Ovary (tissue), 3 donors: Measurements from ENCODE around the gene LILRA1.
"Not testable (repeated sequence)": the region's sequence is repeated elsewhere in the genome, so short reads cannot be mapped to it uniquely, and the experiment has no call there.

Source experiments
- CTCF ChIP-seq, 3 donors: fragments of 450-650 bp in 2 of 3; fragments of 200-600 bp in 1 of 3; IDR thresholded peaks; one replicate each; pipeline versions ENCODE4 v1.5.1 to v1.8.0; 2016 to 2022; ENCODE audit warnings: antibody characterized with exemption in 3 of 3, mild to moderate bottlenecking in 1 of 3
- EP300 ChIP-seq: sonication (generic); formaldehyde crosslinking; IDR thresholded peaks from one replicate; pipeline ENCODE4 v1.6.1; 2017; ENCODE audit warnings: antibody characterized with exemption
- POLR2A ChIP-seq: fragments of 450-650 bp; IDR thresholded peaks from one replicate; pipeline ENCODE4 v1.6.1; 2017; ENCODE audit warnings: antibody characterized with exemption, mild to moderate bottlenecking, moderate library complexity
- donor health status: DM: no; HTN: no; CAD: no.

GRCh38 chr19:54593445-54593844 lies at the start of gene LILRA1:
- TF ChIP-seq CTCF (IDR thresholded peaks at IDR 0.05); POLR2A; EP300: not testable (repeated sequence)
